K562 (cell line): ENCODE data around the gene PNPO. TPM values are rescaled to one million over a fixed set of nuclear protein-coding genes. Genes with fewer than 3 reads are reported as not detected.

Source experiments
- CC2D1A ChIP-seq: fragments of 450-650 bp; IDR thresholded peaks from 2 replicates; pipeline ENCODE4 v1.6.1; 2017; ENCODE audit warnings: mild to moderate bottlenecking
- CTBP1 ChIP-seq: fragments of 450-650 bp; IDR thresholded peaks from 2 replicates; pipeline ENCODE4 v1.6.1; 2016; ENCODE audit warnings: borderline replicate concordance
- HDAC8 ChIP-seq: fragments of 450-650 bp; IDR thresholded peaks from 2 replicates; pipeline ENCODE4 v1.6.1; 2016; ENCODE audit warnings: mild to moderate bottlenecking, missing genetic modification characterization, moderate library complexity, missing compliant biosample characterization
- NR2C2 ChIP-seq, 2 experiments: fragments of 200-800 bp in 1 of 2; sonication (Bioruptor generic) in 1 of 2; sonication (generic) in 1 of 2; formaldehyde crosslinking in 1 of 2; IDR thresholded peaks; 2 replicates each; pipeline versions ENCODE4 v1.6.1 to v1.8.0; 2016 to 2022; ENCODE audit warnings: mild to moderate bottlenecking in 1 of 2, missing compliant biosample characterization in 1 of 2, missing genetic modification characterization in 1 of 2, missing genetic modification reagents in 1 of 2
- RAD51 ChIP-seq: fragments of 450-650 bp; IDR thresholded peaks from 2 replicates; pipeline ENCODE4 v1.7.1; 2016; ENCODE audit warnings: low read depth, mild to moderate bottlenecking, borderline replicate concordance
- RREB1 ChIP-seq: fragments of 250-450 bp; sonication (Bioruptor Pico); IDR thresholded peaks from 2 replicates; pipeline ENCODE4 v1.4.0; 2020
- ZFP91 ChIP-seq: sonication (generic); formaldehyde crosslinking; IDR thresholded peaks from 2 replicates; pipeline ENCODE4 v1.8.0; 2022; ENCODE audit warnings: mild to moderate bottlenecking, missing genetic modification reagents
- ZNF41 ChIP-seq: fragments of 250-450 bp; sonication (Bioruptor Pico); conservative IDR thresholded peaks from 2 replicates; pipeline ENCODE4 v1.4.0; 2020; ENCODE audit warnings: mild to moderate bottlenecking
- ZNF511 ChIP-seq: sonication (generic); formaldehyde crosslinking; IDR thresholded peaks from 2 replicates; pipeline ENCODE4 v1.8.0; 2022; ENCODE audit warnings: mild to moderate bottlenecking, missing genetic modification reagents
- polyA plus RNA-seq, 8 experiments: library from polyadenylated mRNA; depleted of rRNA in 4 of 8; stranded (reverse) in 5 of 8; unstranded in 3 of 8; fragments of >200 nt; fragmentation: Nextera tagmentation in 2 of 8; fragmentation: Illumina TruSeq in 1 of 8; extraction: Ambion mirVana in 2 of 8; extraction: Trizol in 1 of 8; gene quantifications; 2 replicates each; pipeline versions ENCODE4 v1.2.1 to v1.2.3, GENCODE V29; 2011 to 2014; ENCODE audit warnings: inconsistent platforms in 1 of 8, missing spikeins in 1 of 8
- total RNA-seq, 7 experiments: library from RNA; depleted of rRNA in 6 of 7; stranded (reverse); fragments of >200 nt in 6 of 7; fragmentation: Illumina TruSeq in 2 of 7; extraction: Trizol in 2 of 7; gene quantifications; 2 replicates each; pipeline versions ENCODE4 v1.2.1 to v1.2.3, GENCODE V29; 2011 to 2021; ENCODE audit warnings: low replicate concordance in 1 of 7
- TF ChIP-seq, protein P1 (sequence below): fragments of 450-650 bp; IDR thresholded peaks from 2 replicates; pipeline ENCODE4 v1.6.1; 2017; ENCODE audit warnings: antibody characterized with exemption, mild to moderate bottlenecking
- TF ChIP-seq, protein P2 (sequence below): fragments of 250-450 bp; sonication (Bioruptor Pico); IDR thresholded peaks from 2 replicates; pipeline ENCODE4 v1.4.0; 2020; ENCODE audit warnings: mild to moderate bottlenecking

Gene PNPO
- total and polyA plus RNA-seq, 9 of the 15 experiments (the other 6 are each of a cell fraction or from before 2014, with no cell fraction given), result 16.6 to 39.0 (median 27.4) TPM

GRCh38 chr17:47941246-47942095 is at the start of gene PNPO (continued):
- TF ChIP-seq NR2C2 (CRISPR knock-in tag; IDR thresholded peaks at IDR 0.05) (no peak), NR2C2 (tag; IDR thresholded peaks at IDR 0.05) (peak; percentile 61; the same call in 1 of the 2 replicates), CTBP1 (peak; percentile 37; the same call in 1 of the 2 replicates), RREB1 (CRISPR knock-in tag) (no peak), ZNF511 (CRISPR knock-in tag) (peak; percentile 36; the same call in 1 of the 2 replicates), CC2D1A (peak; percentile 95; the same call in 1 of the 2 replicates), ZNF41 (CRISPR knock-in tag) (no peak), ZFP91 (CRISPR knock-in tag) (peak; percentile 93), HDAC8 (tag) (no peak), RAD51 (peak; percentile 82; the same call in 1 of the 2 replicates)
- TF ChIP-seq, protein P1, sequence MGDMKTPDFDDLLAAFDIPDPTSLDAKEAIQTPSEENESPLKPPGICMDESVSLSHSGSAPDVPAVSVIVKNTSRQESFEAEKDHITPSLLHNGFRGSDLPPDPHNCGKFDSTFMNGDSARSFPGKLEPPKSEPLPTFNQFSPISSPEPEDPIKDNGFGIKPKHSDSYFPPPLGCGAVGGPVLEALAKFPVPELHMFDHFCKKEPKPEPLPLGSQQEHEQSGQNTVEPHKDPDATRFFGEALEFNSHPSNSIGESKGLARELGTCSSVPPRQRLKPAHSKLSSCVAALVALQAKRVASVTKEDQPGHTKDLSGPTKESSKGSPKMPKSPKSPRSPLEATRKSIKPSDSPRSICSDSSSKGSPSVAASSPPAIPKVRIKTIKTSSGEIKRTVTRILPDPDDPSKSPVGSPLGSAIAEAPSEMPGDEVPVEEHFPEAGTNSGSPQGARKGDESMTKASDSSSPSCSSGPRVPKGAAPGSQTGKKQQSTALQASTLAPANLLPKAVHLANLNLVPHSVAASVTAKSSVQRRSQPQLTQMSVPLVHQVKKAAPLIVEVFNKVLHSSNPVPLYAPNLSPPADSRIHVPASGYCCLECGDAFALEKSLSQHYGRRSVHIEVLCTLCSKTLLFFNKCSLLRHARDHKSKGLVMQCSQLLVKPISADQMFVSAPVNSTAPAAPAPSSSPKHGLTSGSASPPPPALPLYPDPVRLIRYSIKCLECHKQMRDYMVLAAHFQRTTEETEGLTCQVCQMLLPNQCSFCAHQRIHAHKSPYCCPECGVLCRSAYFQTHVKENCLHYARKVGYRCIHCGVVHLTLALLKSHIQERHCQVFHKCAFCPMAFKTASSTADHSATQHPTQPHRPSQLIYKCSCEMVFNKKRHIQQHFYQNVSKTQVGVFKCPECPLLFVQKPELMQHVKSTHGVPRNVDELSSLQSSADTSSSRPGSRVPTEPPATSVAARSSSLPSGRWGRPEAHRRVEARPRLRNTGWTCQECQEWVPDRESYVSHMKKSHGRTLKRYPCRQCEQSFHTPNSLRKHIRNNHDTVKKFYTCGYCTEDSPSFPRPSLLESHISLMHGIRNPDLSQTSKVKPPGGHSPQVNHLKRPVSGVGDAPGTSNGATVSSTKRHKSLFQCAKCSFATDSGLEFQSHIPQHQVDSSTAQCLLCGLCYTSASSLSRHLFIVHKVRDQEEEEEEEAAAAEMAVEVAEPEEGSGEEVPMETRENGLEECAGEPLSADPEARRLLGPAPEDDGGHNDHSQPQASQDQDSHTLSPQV, result peak; percentile 97
- TF ChIP-seq, protein P2, sequence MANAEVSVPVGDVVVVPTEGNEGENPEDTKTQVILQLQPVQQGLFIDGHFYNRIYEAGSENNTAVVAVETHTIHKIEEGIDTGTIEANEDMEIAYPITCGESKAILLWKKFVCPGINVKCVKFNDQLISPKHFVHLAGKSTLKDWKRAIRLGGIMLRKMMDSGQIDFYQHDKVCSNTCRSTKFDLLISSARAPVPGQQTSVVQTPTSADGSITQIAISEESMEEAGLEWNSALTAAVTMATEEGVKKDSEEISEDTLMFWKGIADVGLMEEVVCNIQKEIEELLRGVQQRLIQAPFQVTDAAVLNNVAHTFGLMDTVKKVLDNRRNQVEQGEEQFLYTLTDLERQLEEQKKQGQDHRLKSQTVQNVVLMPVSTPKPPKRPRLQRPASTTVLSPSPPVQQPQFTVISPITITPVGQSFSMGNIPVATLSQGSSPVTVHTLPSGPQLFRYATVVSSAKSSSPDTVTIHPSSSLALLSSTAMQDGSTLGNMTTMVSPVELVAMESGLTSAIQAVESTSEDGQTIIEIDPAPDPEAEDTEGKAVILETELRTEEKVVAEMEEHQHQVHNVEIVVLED, result no peak
